Umbilical cord (tissue), 2 donors: ENCODE data around the gene ZNF165. TPM values are rescaled to one million over a fixed set of nuclear protein-coding genes. Genes with fewer than 3 reads are reported as not detected.
"Not testable (repeated sequence)": the region's sequence is repeated elsewhere in the genome, so short reads cannot be mapped to it uniquely, and the experiment has no call there.

Source experiments
- DNase-seq: peaks from one replicate; pipeline ENCODE4 v3.0.0-alpha.2; 2015; ENCODE audit warnings: low spot score
- total RNA-seq: library from RNA; depleted of rRNA; stranded (reverse); fragments of >200 nt; gene quantifications from one replicate; pipeline ENCODE4 v1.2.3, GENCODE V29; 2014; ENCODE audit warnings: low replicate concordance; ENCODE audit not compliant: insufficient read depth

The ZNF165 gene
- 0.96 TPM for total RNA-seq

- DNase-seq: not testable (repeated sequence)
Observed at GRCh38 chr6:28080381-28080630, at the start of gene ZNF165. Gene ZNF165 (plus strand): TSS chr6:28080568. CDS start chr6:28085481, 4,913 bp downstream.

- no peak for DNase-seq
Observed at GRCh38 chr6:28053584-28053983, 26.8 kb upstream of the ZNF165 start.

- no peak for DNase-seq
Observed at GRCh38 chr6:28060405-28060804, 20.0 kb upstream of the ZNF165 start.

- DNase-seq: no peak
Observed at GRCh38 chr6:28064272-28064671, 16.1 kb upstream of the ZNF165 start.

GRCh38 chr6:28068067-28068466 lies 12.3 kb upstream of the ZNF165 start:
- no peak for DNase-seq

GRCh38 chr6:28070968-28071367 lies 9.4 kb upstream of the ZNF165 start:
- not testable (repeated sequence) for DNase-seq

- no peak for DNase-seq
Observed at GRCh38 chr6:28078050-28078449, 2.3 kb upstream of the ZNF165 start.

- no peak for DNase-seq
Observed at GRCh38 chr6:28078836-28079235, 1.5 kb upstream of the ZNF165 start.

GRCh38 chr6:28080631-28081485 lies 490 bp downstream of the ZNF165 start:
- DNase-seq: peak; percentile 98

- no peak for DNase-seq
Observed at GRCh38 chr6:28081486-28081751, 1.1 kb downstream of the ZNF165 start.

- no peak for DNase-seq
Observed at GRCh38 chr6:28082939-28083338, 2.6 kb downstream of the ZNF165 start.

GRCh38 chr6:28089054-28089453 lies 8.7 kb downstream of the ZNF165 start:
- DNase-seq: no peak

- DNase-seq: peak; percentile 41
Observed at GRCh38 chr6:28090917-28091586, 10.7 kb downstream of the ZNF165 start.

- DNase-seq: not testable (repeated sequence)
Observed at GRCh38 chr6:28102222-28102621, 21.9 kb downstream of the ZNF165 start.

- DNase-seq: not testable (repeated sequence)
Observed at GRCh38 chr6:28102699-28103098, 22.3 kb downstream of the ZNF165 start.

GRCh38 chr6:28104392-28105244 lies 24.2 kb downstream of the ZNF165 start:
- DNase-seq: peak; percentile 78

GRCh38 chr6:28105245-28105639 lies 24.9 kb downstream of the ZNF165 start:
- DNase-seq: no peak

GRCh38 chr6:28107506-28107905 lies 27.1 kb downstream of the ZNF165 start:
- DNase-seq: no peak

GRCh38 chr6:28111964-28112363 lies 31.6 kb downstream of the ZNF165 start:
- DNase-seq: no peak

GRCh38 chr6:28115799-28116198 lies 35.4 kb downstream of the ZNF165 start:
- DNase-seq: no peak

GRCh38 chr6:28117386-28118050 lies 37.1 kb downstream of the ZNF165 start:
- DNase-seq: no peak

- DNase-seq: no peak
Observed at GRCh38 chr6:28118217-28118616, 37.8 kb downstream of the ZNF165 start.
